Uterus (tissue), 2 donors: ENCODE results near the gene SGCE.

ENCODE experiments used
- POLR2A ChIP-seq, 2 donors: fragments of 450-650 bp; IDR thresholded peaks; one replicate each; pipeline ENCODE4 v1.6.1; 2016; ENCODE audit warnings: antibody characterized with exemption in 2 of 2, mild to moderate bottlenecking in 1 of 2, moderate library complexity in 1 of 2
- TF ChIP-seq, protein P1 (sequence below), 4 experiments: fragments of 200-600 bp in 2 of 4; fragments of 450-650 bp in 2 of 4; sonication (generic) in 2 of 4; IDR thresholded peaks; one replicate each; pipeline ENCODE4 v1.5.1; 2016 to 2019; ENCODE audit warnings: antibody characterized with exemption in 4 of 4, mild to moderate bottlenecking in 2 of 4, moderate library complexity in 1 of 4

DNA sequence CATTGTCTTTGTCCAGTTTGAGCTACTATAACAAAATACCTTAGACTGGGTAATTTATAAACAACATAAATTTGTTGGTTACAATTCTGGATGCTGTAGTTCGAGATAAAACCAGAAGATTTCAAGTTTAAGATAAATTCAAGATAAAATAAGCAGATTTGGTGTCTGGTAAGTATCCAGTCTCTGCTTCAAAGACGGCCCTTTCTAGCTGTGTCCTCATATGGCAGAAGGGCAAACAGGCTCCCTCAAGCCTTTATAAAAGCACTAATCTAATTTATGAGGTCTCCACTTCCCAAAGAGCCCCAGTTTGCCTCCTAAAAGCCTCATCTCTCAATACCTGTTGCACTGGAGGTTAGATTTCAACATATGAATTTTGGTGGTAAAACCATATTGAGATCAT lies 31.1 kb upstream of the SGCE start:
- TF ChIP-seq, protein P1, sequence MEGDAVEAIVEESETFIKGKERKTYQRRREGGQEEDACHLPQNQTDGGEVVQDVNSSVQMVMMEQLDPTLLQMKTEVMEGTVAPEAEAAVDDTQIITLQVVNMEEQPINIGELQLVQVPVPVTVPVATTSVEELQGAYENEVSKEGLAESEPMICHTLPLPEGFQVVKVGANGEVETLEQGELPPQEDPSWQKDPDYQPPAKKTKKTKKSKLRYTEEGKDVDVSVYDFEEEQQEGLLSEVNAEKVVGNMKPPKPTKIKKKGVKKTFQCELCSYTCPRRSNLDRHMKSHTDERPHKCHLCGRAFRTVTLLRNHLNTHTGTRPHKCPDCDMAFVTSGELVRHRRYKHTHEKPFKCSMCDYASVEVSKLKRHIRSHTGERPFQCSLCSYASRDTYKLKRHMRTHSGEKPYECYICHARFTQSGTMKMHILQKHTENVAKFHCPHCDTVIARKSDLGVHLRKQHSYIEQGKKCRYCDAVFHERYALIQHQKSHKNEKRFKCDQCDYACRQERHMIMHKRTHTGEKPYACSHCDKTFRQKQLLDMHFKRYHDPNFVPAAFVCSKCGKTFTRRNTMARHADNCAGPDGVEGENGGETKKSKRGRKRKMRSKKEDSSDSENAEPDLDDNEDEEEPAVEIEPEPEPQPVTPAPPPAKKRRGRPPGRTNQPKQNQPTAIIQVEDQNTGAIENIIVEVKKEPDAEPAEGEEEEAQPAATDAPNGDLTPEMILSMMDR (IDR thresholded peaks at IDR 0.05): no peak
- no peak for TF ChIP-seq POLR2A (IDR thresholded peaks at IDR 0.05)
